ENCODE data around the gene FAM9A.

- TF ChIP-seq CTCF (IDR thresholded peaks at IDR 0.05; ENCODE audit: borderline replicate concordance, extremely low read depth, low read length, poor library complexity, severe bottlenecking) (peak; percentile 78), EZH2 (IDR thresholded peaks at IDR 0.05; ENCODE audit: borderline replicate concordance, low read depth, low read length, severe bottlenecking) (no peak)
Observed at GRCh38 chrX:8743126-8743732, 58.0 kb downstream of the FAM9A start.

Data from DND-41 (cell line).